Esophagus muscularis mucosa (tissue), 4 donors: ENCODE data around the gene KIF26B.

ENCODE experiments used
- CTCF ChIP-seq, 3 experiments: fragments of 200-600 bp in 2 of 3; fragments of 450-650 bp in 1 of 3; sonication (generic) in 2 of 3; IDR thresholded peaks; one replicate each; pipeline ENCODE4 v1.5.1; 2017 to 2019; ENCODE audit warnings: antibody characterized with exemption in 3 of 3, mild to moderate bottlenecking in 2 of 3, moderate library complexity in 1 of 3
- EP300 ChIP-seq: sonication (generic); formaldehyde crosslinking; IDR thresholded peaks from one replicate; pipeline ENCODE4 v1.6.1; 2017; ENCODE audit warnings: antibody characterized with exemption
- POLR2A ChIP-seq: fragments of 450-650 bp; IDR thresholded peaks from one replicate; pipeline ENCODE4 v1.6.1; 2017; ENCODE audit warnings: antibody characterized with exemption, moderate library complexity, mild to moderate bottlenecking, low read depth
- POLR2AphosphoS5 ChIP-seq, 2 donors: sonication (generic); formaldehyde crosslinking; IDR thresholded peaks; one replicate each; pipeline ENCODE4 v1.6.1; 2017; ENCODE audit warnings: antibody characterized with exemption in 2 of 2

- TF ChIP-seq CTCF (IDR thresholded peaks at IDR 0.05) (no peak), POLR2AphosphoS5 (IDR thresholded peaks at IDR 0.05) (no peak), EP300 (no peak), POLR2A (no peak)
Observed at GRCh38 chr1:245260110-245260882, 105.5 kb downstream of the KIF26B start.
